ENCODE results near the gene HNF1B. TPM values are rescaled to one million over a fixed set of nuclear protein-coding genes. Genes with fewer than 3 reads are reported as not detected.

Gene HNF1B
- total and polyA plus RNA-seq, 4 donors, result 1.6 to 5.7 (median 4.5) TPM

- Histone ChIP-seq H3K27me3 (ENCODE audit: control insufficient read depth in 4 of 4, insufficient read depth in 4 of 4, low read length in 3 of 4) (no peaks in the 10 kb centered on the region), H3K36me3 (ENCODE audit: control insufficient read depth in 4 of 4, insufficient read depth in 3 of 4, low read depth in 1 of 4, low read length in 3 of 4) (peaks cover 0 to 4% (median 0%) of the 10 kb centered on the region in 4 donors), H3K4me1 (ENCODE audit: control insufficient read depth in 4 of 4, insufficient read depth in 4 of 4, low read length in 3 of 4) (peaks cover 14 to 44% (median 34%) of the 10 kb centered on the region in 4 donors), H3K9ac (ENCODE audit: low read depth in 1 of 2, low read length in 2 of 2) (peak overlapping the region in 1 of 2 donors; percentile 60), H3K27ac (ENCODE audit: low read depth in 1 of 2, low read length in 2 of 2) (peak overlapping the region; percentile 77 to 79), H3K4me3 (ENCODE audit: low read depth in 1 of 3, low read length in 3 of 3) (no peak overlapping the region), H3K9me3 (ENCODE audit: control insufficient read depth in 4 of 4, low read length in 3 of 4) (no peaks in the 10 kb centered on the region)
- 77% methylated on average over 3 of the region's 3 CpGs for WGBS
- TF ChIP-seq FOXA2 (IDR thresholded peaks at IDR 0.05), result no peak
- no peak for TF ChIP-seq CTCF (IDR thresholded peaks at IDR 0.05; ENCODE audit: low read depth, low read length, missing input control)
- TF ChIP-seq NR2F2 (IDR thresholded peaks at IDR 0.05), result no peak
- TF ChIP-seq GABPA (IDR thresholded peaks at IDR 0.05 in 1 of 2, conservative IDR thresholded peaks at IDR 0.05 in 1 of 2), result no peak
- TF ChIP-seq RAD21 (IDR thresholded peaks at IDR 0.05), result no peak
- no peak for TF ChIP-seq YY1 (IDR thresholded peaks at IDR 0.05)
- no peak for TF ChIP-seq JUND (IDR thresholded peaks at IDR 0.05)
- no peak for TF ChIP-seq EGR1 (IDR thresholded peaks at IDR 0.05; ENCODE audit: low read depth in 2 of 2)
- no peak for TF ChIP-seq RXRA (IDR thresholded peaks at IDR 0.05)
- no peak for TF ChIP-seq HNF4G (IDR thresholded peaks at IDR 0.05)
- no peak for TF ChIP-seq SP1 (IDR thresholded peaks at IDR 0.05)
- TF ChIP-seq ATF3 (IDR thresholded peaks at IDR 0.05), result no peak
- no peak for TF ChIP-seq FOXA1 (IDR thresholded peaks at IDR 0.05)
- DNase-seq (ENCODE audit: low spot score), result no peak
These were observed 27.1 kb downstream of the HNF1B start for GRCh38 chr17:37717627-37718323.

GRCh38 chr17:37714897-37715296, 30.0 kb downstream of the HNF1B start:
- Histone ChIP-seq H3K27me3 (ENCODE audit: control insufficient read depth in 4 of 4, insufficient read depth in 4 of 4, low read length in 3 of 4) (no peaks in the 10 kb centered on the region), H3K9me3 (ENCODE audit: control insufficient read depth in 4 of 4, low read length in 3 of 4) (no peaks in the 10 kb centered on the region), H3K4me3 (ENCODE audit: low read depth in 1 of 3, low read length in 3 of 3) (no peak overlapping the region), H3K4me1 (ENCODE audit: control insufficient read depth in 4 of 4, insufficient read depth in 4 of 4, low read length in 3 of 4) (peaks cover 19 to 58% (median 42%) of the 10 kb centered on the region in 4 donors), H3K27ac (ENCODE audit: low read depth in 1 of 2, low read length in 2 of 2) (peak overlapping the region in 1 of 2 donors; percentile 25), H3K36me3 (ENCODE audit: control insufficient read depth in 4 of 4, insufficient read depth in 3 of 4, low read depth in 1 of 4, low read length in 3 of 4) (no peaks in the 10 kb centered on the region), H3K9ac (ENCODE audit: low read depth in 1 of 2, low read length in 2 of 2) (no peak overlapping the region)
- WGBS, result 77% methylated on average over 4 of the region's 4 CpGs
- TF ChIP-seq JUND (IDR thresholded peaks at IDR 0.05) (no peak), SP1 (IDR thresholded peaks at IDR 0.05) (no peak), GABPA (IDR thresholded peaks at IDR 0.05 in 1 of 2, conservative IDR thresholded peaks at IDR 0.05 in 1 of 2) (no peak)
- DNase-seq (ENCODE audit: low spot score), result no peak

GRCh38 chr17:37713624-37714023, 31.2 kb downstream of the HNF1B start:
- no peak for DNase-seq (ENCODE audit: low spot score)
- H3K4me3 ChIP-seq (ENCODE audit: low read depth in 1 of 3, low read length in 3 of 3), result no peak overlapping the region
- TF ChIP-seq EGR1 (IDR thresholded peaks at IDR 0.05; ENCODE audit: low read depth in 2 of 2), result no peak
- TF ChIP-seq JUND (IDR thresholded peaks at IDR 0.05), result no peak
- TF ChIP-seq ATF3 (IDR thresholded peaks at IDR 0.05), result no peak
- 56% methylated on average over 4 of the region's 4 CpGs for WGBS
- H3K27ac ChIP-seq (ENCODE audit: low read depth in 1 of 2, low read length in 2 of 2), result peak overlapping the region; percentile 77 to 86
- H3K27me3 ChIP-seq (ENCODE audit: control insufficient read depth in 4 of 4, insufficient read depth in 4 of 4, low read length in 3 of 4), result no peaks in the 10 kb centered on the region
- no peaks in the 10 kb centered on the region for H3K36me3 ChIP-seq (ENCODE audit: control insufficient read depth in 4 of 4, insufficient read depth in 3 of 4, low read depth in 1 of 4, low read length in 3 of 4)
- H3K9ac ChIP-seq (ENCODE audit: low read depth in 1 of 2, low read length in 2 of 2), result peak overlapping the region in 1 of 2 donors; percentile 21
- peaks cover 19 to 67% (median 46%) of the 10 kb centered on the region in 4 donors for H3K4me1 ChIP-seq (ENCODE audit: control insufficient read depth in 4 of 4, insufficient read depth in 4 of 4, low read length in 3 of 4)
- H3K9me3 ChIP-seq (ENCODE audit: control insufficient read depth in 4 of 4, low read length in 3 of 4), result no peaks in the 10 kb centered on the region
